ENCODE results near the gene TRAPPC4. TPM values are rescaled to one million over a fixed set of nuclear protein-coding genes. Genes with fewer than 3 reads are reported as not detected.
A peak's percentile ranks its signal among the peaks of the same experiment; 100 is the strongest.
"Not testable (repeated sequence)": the region's sequence is repeated elsewhere in the genome, so short reads cannot be mapped to it uniquely, and the experiment has no call there.

Gene TRAPPC4
- total RNA-seq, 1 experiment from 2014 or later = 83.5 TPM

GRCh38 chr11:119033421-119033820 is 14.9 kb downstream of the TRAPPC4 start:
- DNase-seq (ENCODE audit: low spot score) = not testable (repeated sequence)

- no peak for DNase-seq (ENCODE audit: low spot score)
Measured at GRCh38 chr11:119034813-119035212, 16.2 kb downstream of the TRAPPC4 start.

- DNase-seq (ENCODE audit: low spot score) = no peak
Measured at GRCh38 chr11:119038884-119039283, 20.3 kb downstream of the TRAPPC4 start.

- DNase-seq (ENCODE audit: low spot score) = not testable (repeated sequence)
Measured at GRCh38 chr11:119039471-119039870, 20.9 kb downstream of the TRAPPC4 start.

- no peak for DNase-seq (ENCODE audit: low spot score)
Measured at GRCh38 chr11:119041821-119042514, 23.4 kb downstream of the TRAPPC4 start.

GRCh38 chr11:119042927-119043326 is 24.4 kb downstream of the TRAPPC4 start:
- DNase-seq (ENCODE audit: low spot score) = no peak

- DNase-seq (ENCODE audit: low spot score) = no peak
Measured at GRCh38 chr11:119044708-119045107, 26.1 kb downstream of the TRAPPC4 start.

- DNase-seq (ENCODE audit: low spot score) = no peak
Measured at GRCh38 chr11:119046489-119046888, 27.9 kb downstream of the TRAPPC4 start.

- no peak for DNase-seq (ENCODE audit: low spot score)
Measured at GRCh38 chr11:119047205-119047604, 28.6 kb downstream of the TRAPPC4 start.

- no peak for DNase-seq (ENCODE audit: low spot score)
Measured at GRCh38 chr11:119048644-119049043, 30.1 kb downstream of the TRAPPC4 start.

- no peak for DNase-seq (ENCODE audit: low spot score)
Measured at GRCh38 chr11:119049081-119049480, 30.5 kb downstream of the TRAPPC4 start.

GRCh38 chr11:119051440-119052162 is 33.0 kb downstream of the TRAPPC4 start:
- DNase-seq (ENCODE audit: low spot score) = no peak

- DNase-seq (ENCODE audit: low spot score) = no peak
Measured at GRCh38 chr11:119052163-119052814, 33.7 kb downstream of the TRAPPC4 start.

- DNase-seq (ENCODE audit: low spot score) = no peak
Measured at GRCh38 chr11:119054418-119054817, 35.9 kb downstream of the TRAPPC4 start.

GRCh38 chr11:119055901-119056300 is 37.3 kb downstream of the TRAPPC4 start:
- DNase-seq (ENCODE audit: low spot score) = no peak

- DNase-seq (ENCODE audit: low spot score) = no peak
Measured at GRCh38 chr11:119056421-119056999, 37.9 kb downstream of the TRAPPC4 start.

GRCh38 chr11:119057000-119057769 is 38.6 kb downstream of the TRAPPC4 start, which contains the start of gene HYOU1:
HYOU1 (minus strand) TSS chr11:119057205; CDS start chr11:119056160, 1,045 bp downstream.
- DNase-seq (ENCODE audit: low spot score) = peak; percentile 81

- DNase-seq (ENCODE audit: low spot score) = not testable (repeated sequence)
Measured at GRCh38 chr11:119059128-119059527, 40.6 kb downstream of the TRAPPC4 start.

- no peak for DNase-seq (ENCODE audit: low spot score)
Measured at GRCh38 chr11:119061256-119061655, 42.7 kb downstream of the TRAPPC4 start.

- DNase-seq (ENCODE audit: low spot score) = peak; percentile 35
Measured at GRCh38 chr11:119062779-119063178, 44.2 kb downstream of the TRAPPC4 start.

- DNase-seq (ENCODE audit: low spot score) = no peak
Measured at GRCh38 chr11:119065369-119065768, 46.8 kb downstream of the TRAPPC4 start.
